Bronchial epithelial cell (primary cell): ENCODE measurements around the gene CPZ. TPM values are rescaled to one million over a fixed set of nuclear protein-coding genes. Genes with fewer than 3 reads are reported as not detected.

ENCODE experiments used
- DNase-seq: peaks from one replicate; pipeline ENCODE4 v3.0.0-alpha.2; 2010; ENCODE audit warnings: low read depth
- FAIRE-seq: peaks from 2 replicates; lab custom pipeline; 2011; peaks lifted over from hg19 to GRCh38; lab: Jason Lieb, UNC
- H3K27me3 ChIP-seq: 2 replicates; pipeline ENCODE4 v1.5.1; 2011; ENCODE audit warnings: low read length; ENCODE audit not compliant: control insufficient read depth, insufficient read depth
- H3K36me3 ChIP-seq: 2 replicates; pipeline ENCODE4 v1.5.1; 2011; ENCODE audit warnings: low read length; ENCODE audit not compliant: control insufficient read depth, insufficient read depth
- H3K4me3 ChIP-seq: 2 replicates; pipeline ENCODE4 v1.5.1; 2011; ENCODE audit warnings: mild to moderate bottlenecking, low read depth, low read length, control low read depth
- total RNA-seq: library from RNA; depleted of rRNA; stranded (reverse); fragments of >200 nt; gene quantifications from 2 replicates; pipeline ENCODE4 v1.2.1, GENCODE V29; 2014
- TF ChIP-seq, protein P1 (sequence below): IDR thresholded peaks from 2 replicates; pipeline ENCODE4 v1.5.1; 2011; ENCODE audit warnings: mild to moderate bottlenecking, moderate library complexity, low read length, control low read depth, inconsistent platforms; ENCODE audit not compliant: insufficient read depth, severe bottlenecking

Gene CPZ
- total RNA-seq, 1 donor from 2014 or later, result 0.26 TPM

DNA sequence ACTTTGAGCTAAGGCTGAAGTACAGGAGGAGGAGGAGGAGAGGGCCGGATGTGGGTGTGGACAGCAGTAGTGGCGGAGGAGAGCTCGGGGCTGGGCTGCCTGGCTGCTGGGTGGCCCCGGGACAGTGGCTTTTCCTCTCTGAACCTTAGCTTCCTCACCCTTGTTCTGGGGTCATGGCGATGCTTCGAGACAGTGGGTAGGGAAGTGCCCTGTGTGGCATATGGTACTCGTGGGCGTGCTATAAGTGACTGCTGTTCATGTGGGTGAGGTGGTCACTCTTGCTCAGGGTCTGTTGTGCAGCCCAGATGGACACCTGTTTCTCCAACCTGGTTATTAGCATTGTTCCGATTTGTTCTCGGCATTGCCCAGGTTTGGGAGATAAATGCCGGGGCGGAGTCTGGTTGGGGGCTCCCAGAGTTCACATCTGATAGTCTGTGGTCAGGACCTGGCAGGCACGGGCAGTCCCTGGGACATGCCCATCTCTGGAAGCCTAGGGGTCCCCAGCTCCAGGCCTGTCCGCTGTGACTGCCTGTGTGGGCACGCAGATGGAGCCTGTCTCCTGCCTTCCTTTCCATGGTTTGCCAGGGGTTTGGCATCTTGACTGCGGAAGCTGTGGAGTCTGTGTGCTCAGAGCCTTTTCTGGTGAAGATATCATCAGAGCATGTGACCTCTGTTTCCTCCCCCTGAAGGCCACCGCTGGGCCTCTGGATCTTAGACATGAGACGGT lies 4.9 kb upstream of the CPZ start:
- no peak for DNase-seq
- H3K36me3 ChIP-seq, result no peaks in the 10 kb centered on the region
- H3K4me3 ChIP-seq, result no peak overlapping the region
- TF ChIP-seq, protein P1, sequence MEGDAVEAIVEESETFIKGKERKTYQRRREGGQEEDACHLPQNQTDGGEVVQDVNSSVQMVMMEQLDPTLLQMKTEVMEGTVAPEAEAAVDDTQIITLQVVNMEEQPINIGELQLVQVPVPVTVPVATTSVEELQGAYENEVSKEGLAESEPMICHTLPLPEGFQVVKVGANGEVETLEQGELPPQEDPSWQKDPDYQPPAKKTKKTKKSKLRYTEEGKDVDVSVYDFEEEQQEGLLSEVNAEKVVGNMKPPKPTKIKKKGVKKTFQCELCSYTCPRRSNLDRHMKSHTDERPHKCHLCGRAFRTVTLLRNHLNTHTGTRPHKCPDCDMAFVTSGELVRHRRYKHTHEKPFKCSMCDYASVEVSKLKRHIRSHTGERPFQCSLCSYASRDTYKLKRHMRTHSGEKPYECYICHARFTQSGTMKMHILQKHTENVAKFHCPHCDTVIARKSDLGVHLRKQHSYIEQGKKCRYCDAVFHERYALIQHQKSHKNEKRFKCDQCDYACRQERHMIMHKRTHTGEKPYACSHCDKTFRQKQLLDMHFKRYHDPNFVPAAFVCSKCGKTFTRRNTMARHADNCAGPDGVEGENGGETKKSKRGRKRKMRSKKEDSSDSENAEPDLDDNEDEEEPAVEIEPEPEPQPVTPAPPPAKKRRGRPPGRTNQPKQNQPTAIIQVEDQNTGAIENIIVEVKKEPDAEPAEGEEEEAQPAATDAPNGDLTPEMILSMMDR, result no peak
- no peak for FAIRE-seq
- peaks cover 13% of the 10 kb centered on the region for H3K27me3 ChIP-seq

DNA sequence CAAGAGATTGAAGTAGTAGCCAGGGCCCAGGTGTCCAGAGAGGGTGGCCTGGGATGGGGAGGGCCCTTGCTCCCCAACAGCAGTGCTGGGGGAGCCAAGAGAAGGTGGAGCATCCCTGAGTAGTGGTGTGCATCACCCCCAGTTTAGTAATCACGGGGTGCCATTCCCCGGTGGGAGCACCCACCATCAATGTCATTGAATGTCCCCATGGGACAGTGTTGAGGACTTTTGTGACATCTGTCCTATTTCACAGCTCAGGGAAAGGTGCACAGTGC lies 4.4 kb upstream of the CPZ start:
- Histone ChIP-seq H3K27me3 (peaks cover 16% of the 10 kb centered on the region), H3K36me3 (no peaks in the 10 kb centered on the region), H3K4me3 (no peak overlapping the region)
- DNase-seq, result no peak
- TF ChIP-seq, protein P1, result no peak
- FAIRE-seq, result no peak

DNA sequence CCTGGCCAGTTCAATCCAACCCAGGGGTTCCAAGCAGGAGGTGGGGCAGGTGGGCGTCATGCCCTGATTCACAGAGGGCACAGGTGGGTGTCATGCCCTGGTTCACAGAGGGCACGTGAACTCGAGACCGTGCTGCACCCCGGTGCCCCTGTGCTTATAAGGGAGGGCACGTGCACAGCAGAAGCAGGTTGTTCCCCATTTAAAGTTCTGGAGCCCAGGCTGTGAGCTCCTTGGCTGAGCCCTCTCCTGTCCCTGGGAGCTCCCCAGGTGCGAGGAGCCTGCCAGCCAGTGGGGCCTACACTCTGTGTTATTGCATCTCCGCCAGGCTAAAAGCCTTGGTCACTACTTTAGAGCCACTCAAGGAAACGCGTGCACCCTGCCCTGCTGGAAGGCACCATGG lies 3.2 kb upstream of the CPZ start:
- TF ChIP-seq, protein P1, result no peak
- H3K36me3 ChIP-seq, result no peaks in the 10 kb centered on the region
- DNase-seq (no peak), FAIRE-seq (no peak)
- H3K4me3 ChIP-seq, result no peak overlapping the region
- peaks cover 25% of the 10 kb centered on the region for H3K27me3 ChIP-seq

DNA sequence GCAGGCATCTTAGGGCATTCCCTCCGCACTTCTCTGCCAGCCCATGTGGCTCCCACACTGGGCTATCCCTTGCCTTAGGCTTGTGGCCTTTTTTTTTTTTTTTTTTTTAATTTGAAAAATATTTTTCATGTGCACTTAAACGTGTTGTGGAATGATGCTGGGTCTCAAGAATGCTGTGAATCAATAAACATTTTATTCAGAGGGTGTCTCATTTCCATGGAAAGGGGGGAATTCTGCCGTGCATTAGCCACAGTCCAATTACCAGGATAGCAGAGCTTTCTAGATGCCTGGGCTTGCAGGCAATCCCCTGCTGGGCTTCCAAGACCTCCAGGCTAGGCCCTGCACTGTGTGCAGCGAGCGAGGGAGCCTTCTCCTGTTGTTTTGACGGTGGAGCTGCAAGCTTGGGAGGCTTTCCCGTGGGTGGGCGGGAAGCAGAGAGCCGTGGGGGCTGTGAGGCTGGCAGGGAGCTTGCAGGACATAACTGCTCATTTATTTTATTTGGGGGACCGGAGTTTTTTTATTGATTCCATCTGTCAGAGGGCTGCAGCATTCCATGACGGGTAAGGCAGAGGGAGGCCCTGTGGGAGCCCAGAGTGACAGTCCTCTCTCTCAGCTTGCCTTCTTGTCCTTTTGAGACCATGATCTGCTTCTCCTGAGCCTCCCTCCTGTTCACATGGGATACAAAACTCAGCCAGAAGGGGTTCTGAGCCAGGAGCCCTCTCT lies 2.6 kb upstream of the CPZ start:
- FAIRE-seq (no peak), DNase-seq (no peak)
- TF ChIP-seq, protein P1, result no peak
- Histone ChIP-seq H3K4me3 (no peak overlapping the region), H3K36me3 (no peaks in the 10 kb centered on the region), H3K27me3 (peaks cover 25% of the 10 kb centered on the region)

DNA sequence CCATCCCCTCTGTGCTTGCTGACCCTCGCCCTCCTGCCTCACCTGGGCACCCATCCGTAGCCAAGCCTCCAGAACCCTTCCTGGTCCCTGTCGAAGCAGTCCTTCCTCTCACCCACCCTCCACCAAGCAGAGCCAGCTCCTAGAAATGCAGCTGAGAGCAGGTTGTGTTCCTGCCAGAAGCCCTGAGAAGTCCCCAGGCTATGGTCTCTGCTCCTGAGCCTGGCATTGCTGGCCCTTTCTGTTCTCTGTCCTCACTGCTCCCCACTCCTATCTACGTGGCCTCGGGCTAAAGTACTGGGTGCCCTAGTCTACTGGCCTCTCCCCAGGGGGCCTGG lies 2.1 kb upstream of the CPZ start:
- no peak overlapping the region for H3K4me3 ChIP-seq
- FAIRE-seq, result no peak
- DNase-seq, result no peak
- peaks cover 25% of the 10 kb centered on the region for H3K27me3 ChIP-seq
- TF ChIP-seq, protein P1, result no peak
- H3K36me3 ChIP-seq, result no peaks in the 10 kb centered on the region

DNA sequence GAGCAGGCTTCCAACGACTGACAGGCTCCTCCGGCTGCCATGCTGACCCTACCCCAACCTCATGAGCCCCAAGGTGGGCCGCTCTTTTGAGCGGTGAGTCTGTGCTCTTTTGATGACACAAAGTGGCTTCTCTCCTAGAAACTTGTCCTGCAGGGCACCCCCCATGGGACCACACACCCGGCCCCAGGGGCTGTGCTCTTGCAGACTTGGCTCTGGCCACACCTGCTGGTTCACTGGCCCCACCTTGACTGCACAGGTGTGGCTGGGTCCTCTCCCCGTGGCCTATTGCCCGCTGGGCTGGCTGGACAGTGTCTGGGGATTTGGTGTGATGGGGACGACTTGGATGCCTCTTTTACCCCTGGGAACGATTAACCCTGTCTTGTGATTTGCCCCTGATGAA lies 1.5 kb upstream of the CPZ start:
- H3K27me3 ChIP-seq, result peaks cover 25% of the 10 kb centered on the region
- H3K36me3 ChIP-seq, result no peaks in the 10 kb centered on the region
- FAIRE-seq (no peak), DNase-seq (no peak)
- TF ChIP-seq, protein P1, result no peak
- no peak overlapping the region for H3K4me3 ChIP-seq
